ENCODE data around the gene MAGI1.

DNA sequence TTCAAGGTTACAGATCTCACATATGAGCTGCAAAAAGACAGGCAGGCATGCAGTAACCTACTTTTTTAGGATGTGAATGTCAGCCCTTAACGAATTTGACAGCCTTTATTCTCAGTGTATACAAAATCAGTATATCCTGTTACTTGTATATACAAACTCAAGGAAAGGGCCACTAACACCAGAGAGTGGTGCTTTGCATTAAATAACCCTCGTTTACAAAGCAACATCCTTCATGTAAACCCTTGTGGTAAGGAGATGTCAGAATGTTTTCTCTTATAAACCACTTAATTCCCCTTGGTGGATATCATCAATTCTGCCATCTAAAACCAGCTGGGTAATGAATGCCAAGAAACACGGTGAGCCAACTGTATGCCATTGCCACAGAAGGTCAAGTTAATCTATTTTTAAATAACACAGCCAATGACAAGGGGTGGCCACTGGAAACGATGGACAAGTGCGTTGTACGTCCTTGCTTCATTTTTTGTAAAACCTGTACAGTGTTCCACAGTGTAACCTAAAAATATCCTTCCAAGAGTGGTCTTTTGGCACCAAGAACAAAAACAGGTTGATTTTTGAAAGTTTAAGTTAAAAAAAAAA lies 7.5 kb downstream of the MAGI1 start:
- TF ChIP-seq, protein P1, sequence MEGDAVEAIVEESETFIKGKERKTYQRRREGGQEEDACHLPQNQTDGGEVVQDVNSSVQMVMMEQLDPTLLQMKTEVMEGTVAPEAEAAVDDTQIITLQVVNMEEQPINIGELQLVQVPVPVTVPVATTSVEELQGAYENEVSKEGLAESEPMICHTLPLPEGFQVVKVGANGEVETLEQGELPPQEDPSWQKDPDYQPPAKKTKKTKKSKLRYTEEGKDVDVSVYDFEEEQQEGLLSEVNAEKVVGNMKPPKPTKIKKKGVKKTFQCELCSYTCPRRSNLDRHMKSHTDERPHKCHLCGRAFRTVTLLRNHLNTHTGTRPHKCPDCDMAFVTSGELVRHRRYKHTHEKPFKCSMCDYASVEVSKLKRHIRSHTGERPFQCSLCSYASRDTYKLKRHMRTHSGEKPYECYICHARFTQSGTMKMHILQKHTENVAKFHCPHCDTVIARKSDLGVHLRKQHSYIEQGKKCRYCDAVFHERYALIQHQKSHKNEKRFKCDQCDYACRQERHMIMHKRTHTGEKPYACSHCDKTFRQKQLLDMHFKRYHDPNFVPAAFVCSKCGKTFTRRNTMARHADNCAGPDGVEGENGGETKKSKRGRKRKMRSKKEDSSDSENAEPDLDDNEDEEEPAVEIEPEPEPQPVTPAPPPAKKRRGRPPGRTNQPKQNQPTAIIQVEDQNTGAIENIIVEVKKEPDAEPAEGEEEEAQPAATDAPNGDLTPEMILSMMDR (IDR thresholded peaks at IDR 0.05) = no peak
- TF ChIP-seq POLR2A (IDR thresholded peaks at IDR 0.05) = no peak
